Testis (tissue), 3 donors: ENCODE results near the gene CLDN14. TPM values are rescaled to one million over a fixed set of nuclear protein-coding genes. Genes with fewer than 3 reads are reported as not detected.

ENCODE experiments used
- DNase-seq: peaks from one replicate; pipeline ENCODE4 v3.0.0-alpha.2; 2019
- H3K27ac ChIP-seq, 2 donors: fragments of 200-600 bp; sonication (generic); one replicate each; pipeline ENCODE4 v1.5.1; 2019
- H3K27me3 ChIP-seq: fragments of 200-600 bp; sonication (generic); one replicate; pipeline ENCODE4 v1.5.1; 2019
- H3K36me3 ChIP-seq: fragments of 200-600 bp; sonication (generic); one replicate; pipeline ENCODE4 v1.5.1; 2017; ENCODE audit warnings: low read depth; ENCODE audit errors: missing control alignments
- H3K4me1 ChIP-seq: fragments of 200-600 bp; sonication (generic); one replicate; pipeline ENCODE4 v1.5.1; 2019
- H3K4me3 ChIP-seq, 2 donors: fragments of 200-600 bp; sonication (generic); one replicate each; pipeline ENCODE4 v1.5.1; 2017 to 2019
- H3K9me3 ChIP-seq: fragments of 200-600 bp; sonication (generic); one replicate; pipeline ENCODE4 v1.5.1; 2017
- CTCF ChIP-seq, 3 experiments: fragments of 450-650 bp in 2 of 3; fragments of 200-600 bp in 1 of 3; sonication (generic) in 1 of 3; IDR thresholded peaks; one replicate each; pipeline ENCODE4 v1.5.1; 2016 to 2019; ENCODE audit warnings: antibody characterized with exemption in 3 of 3, mild to moderate bottlenecking in 2 of 3, moderate library complexity in 1 of 3
- POLR2A ChIP-seq: fragments of 450-650 bp; IDR thresholded peaks from one replicate; pipeline ENCODE4 v1.6.1; 2017; ENCODE audit warnings: antibody characterized with exemption, mild to moderate bottlenecking, moderate library complexity
- WGBS, 2 donors: methylation state at CpG; one replicate each; pipeline ENCODE4 v1.1.5; 2018; 5-methylcytosine and 5-hydroxymethylcytosine counted together
- intact Hi-C: fragments of 100-400 bp; cut with DNase I; formaldehyde crosslinking; loops from one replicate; pipeline ENCODE4 v1.15.1; 2023; ENCODE audit warnings: low total_unique reads
- polyA plus RNA-seq: library from polyadenylated mRNA; stranded (reverse); fragments of 350-450 nt; fragmentation: Illumina TruSeq; extraction: RNeasy Lipid Tissue Mini Kit (QIAGEN cat#74804); gene quantifications from one replicate; pipeline ENCODE4 v1.2.3, GENCODE V29; 2014; ENCODE audit warnings: low read depth, low replicate concordance; ENCODE audit not compliant: insufficient read depth
- total RNA-seq, 2 donors: library from RNA; depleted of rRNA; stranded (reverse); fragments of >200 nt; gene quantifications; one replicate each; pipeline ENCODE4 v1.2.3, GENCODE V29; 2016

CLDN14 gene
- total and polyA plus RNA-seq, 3 donors from 2014 or later = 0.31 to 0.96 (median 0.31) TPM

GRCh38 chr21:36412916-36413315 is 67.0 kb downstream of the CLDN14 start:
- 86 to 92% methylated on average over 8 to 11 of the region's 11 CpGs for WGBS, 2 donors
- H3K27me3 ChIP-seq = no peaks in the 10 kb centered on the region
- no peak overlapping the region for H3K27ac ChIP-seq
- H3K9me3 ChIP-seq = no peaks in the 10 kb centered on the region
- H3K36me3 ChIP-seq = no peaks in the 10 kb centered on the region
- H3K4me1 ChIP-seq = no peaks in the 10 kb centered on the region
- H3K4me3 ChIP-seq = no peak overlapping the region
- TF ChIP-seq CTCF (IDR thresholded peaks at IDR 0.05) = no peak
- no peak for TF ChIP-seq POLR2A
- DNase-seq = no peak
- intact Hi-C loops = no loop called here

- no peaks in the 10 kb centered on the region for H3K27me3 ChIP-seq
- H3K9me3 ChIP-seq = no peaks in the 10 kb centered on the region
- H3K4me1 ChIP-seq = no peaks in the 10 kb centered on the region
- intact Hi-C loops = no loop called here
- TF ChIP-seq POLR2A = no peak
- no peak for TF ChIP-seq CTCF (IDR thresholded peaks at IDR 0.05)
- WGBS, 2 donors = 96 to 97% methylated on average over 10 of the region's 10 CpGs
- H3K27ac ChIP-seq = no peak overlapping the region
- no peaks in the 10 kb centered on the region for H3K36me3 ChIP-seq
- H3K4me3 ChIP-seq = no peak overlapping the region
- no peak for DNase-seq
Observed at GRCh38 chr21:36411301-36411700, 68.6 kb downstream of the CLDN14 start.

Other genes with a start within 250 kb of the CLDN14 start
- 10 to 100 TPM; 45.6 to 48.0 TPM for gene MORC3, start 159.9 kb downstream of the CLDN14 start, total RNA-seq
- gene MORC3, start 159.9 kb downstream of the CLDN14 start, polyA plus RNA-seq = 21.4 TPM
- gene CHAF1B, start 94.7 kb downstream of the CLDN14 start, total RNA-seq = 1 to 10 TPM; 5.2 to 6.2 TPM
- 6.5 TPM for gene CHAF1B, start 94.7 kb downstream of the CLDN14 start, polyA plus RNA-seq
- gene SIM2, start 219.0 kb upstream of the CLDN14 start, total RNA-seq = under 1 TPM; 0.19 to 0.71 TPM
- 0.90 TPM for gene SIM2, start 219.0 kb upstream of the CLDN14 start, polyA plus RNA-seq